ENCODE measurements around the gene TELO2.

DNA sequence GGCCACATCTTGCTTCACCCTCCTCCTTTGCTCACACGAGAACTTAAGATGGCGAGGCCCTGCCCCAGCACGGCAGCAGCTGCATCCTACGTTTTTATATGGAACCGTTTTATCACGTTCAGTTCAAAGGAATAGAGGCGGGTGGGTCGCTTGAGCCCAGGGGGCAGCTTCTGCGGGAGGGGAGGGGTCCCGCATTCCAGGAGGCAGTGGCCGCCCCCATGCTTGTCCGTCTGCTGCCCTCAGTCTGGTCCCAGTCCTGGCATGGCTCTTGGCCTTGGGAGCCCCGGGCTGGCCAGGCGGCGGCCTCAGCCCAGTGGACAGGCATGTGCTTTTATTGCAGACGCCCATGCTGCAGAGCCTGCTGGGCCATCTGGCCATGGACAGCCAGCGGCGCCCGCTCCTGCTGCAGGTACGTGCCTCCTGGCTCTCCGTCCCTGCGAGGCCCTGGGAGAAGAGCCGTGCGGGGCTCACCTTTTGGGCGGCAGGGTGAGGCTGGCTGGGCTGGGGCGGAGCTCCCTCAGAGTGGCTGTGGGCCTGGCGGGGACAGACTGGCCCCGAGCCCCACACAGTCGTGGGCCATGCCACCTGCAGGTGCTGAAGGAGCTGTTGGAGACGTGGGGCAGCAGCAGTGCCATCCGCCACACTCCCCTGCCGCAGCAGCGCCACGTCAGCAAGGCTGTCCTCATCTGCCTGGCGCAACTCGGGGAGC is 6.8 kb downstream of the TELO2 start:
- TF ChIP-seq, protein P1, sequence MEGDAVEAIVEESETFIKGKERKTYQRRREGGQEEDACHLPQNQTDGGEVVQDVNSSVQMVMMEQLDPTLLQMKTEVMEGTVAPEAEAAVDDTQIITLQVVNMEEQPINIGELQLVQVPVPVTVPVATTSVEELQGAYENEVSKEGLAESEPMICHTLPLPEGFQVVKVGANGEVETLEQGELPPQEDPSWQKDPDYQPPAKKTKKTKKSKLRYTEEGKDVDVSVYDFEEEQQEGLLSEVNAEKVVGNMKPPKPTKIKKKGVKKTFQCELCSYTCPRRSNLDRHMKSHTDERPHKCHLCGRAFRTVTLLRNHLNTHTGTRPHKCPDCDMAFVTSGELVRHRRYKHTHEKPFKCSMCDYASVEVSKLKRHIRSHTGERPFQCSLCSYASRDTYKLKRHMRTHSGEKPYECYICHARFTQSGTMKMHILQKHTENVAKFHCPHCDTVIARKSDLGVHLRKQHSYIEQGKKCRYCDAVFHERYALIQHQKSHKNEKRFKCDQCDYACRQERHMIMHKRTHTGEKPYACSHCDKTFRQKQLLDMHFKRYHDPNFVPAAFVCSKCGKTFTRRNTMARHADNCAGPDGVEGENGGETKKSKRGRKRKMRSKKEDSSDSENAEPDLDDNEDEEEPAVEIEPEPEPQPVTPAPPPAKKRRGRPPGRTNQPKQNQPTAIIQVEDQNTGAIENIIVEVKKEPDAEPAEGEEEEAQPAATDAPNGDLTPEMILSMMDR (IDR thresholded peaks at IDR 0.05), result no peak
- no peak for TF ChIP-seq POLR2A (IDR thresholded peaks at IDR 0.05)

Measured in uterus (tissue), 2 donors.